T-helper 2 cell treated with Interferon-gamma antibody and Interleukin-4, amounts not matched to agents 5 μg/mL and 100 μg/mL, for 36 hours (primary cell): Measurements from ENCODE around the gene NLRP6.
"Not testable (repeated sequence)": the region's sequence is repeated elsewhere in the genome, so short reads cannot be mapped to it uniquely, and the experiment has no call there.

Experiments
- DNase-seq: peaks from one replicate; pipeline ENCODE4 v3.0.0; 2021; ENCODE audit warnings: low spot score
- H3K27ac Mint-ChIP-seq: one replicate; pipeline ENCODE4 v1.8.0; 2021; ENCODE audit warnings: mild to moderate bottlenecking, mixed read lengths
- H3K27me3 Mint-ChIP-seq: one replicate; pipeline ENCODE4 v1.8.0; 2021; ENCODE audit warnings: low read depth, mixed read lengths
- H3K36me3 Mint-ChIP-seq: one replicate; pipeline ENCODE4 v1.8.0; 2021; ENCODE audit warnings: low read depth, mixed read lengths
- H3K4me1 Mint-ChIP-seq: one replicate; pipeline ENCODE4 v1.8.0; 2021; ENCODE audit warnings: low read depth, mixed read lengths
- H3K4me3 Mint-ChIP-seq: one replicate; pipeline ENCODE4 v1.8.0; 2022; ENCODE audit warnings: mild to moderate bottlenecking, moderate library complexity, mixed read lengths
- H3K9me3 Mint-ChIP-seq: one replicate; pipeline ENCODE4 v1.8.0; 2021; ENCODE audit warnings: mixed read lengths

Gene NLRP6

GRCh38 chr11:278001-278951, at the start of gene NLRP6:
TSS of gene NLRP6 (plus strand) at chr11:278407. CDS start at chr11:278570, 163 bp downstream.
- H3K9me3 Mint-ChIP-seq, result peaks cover 11% of the 10 kb centered on the region
- DNase-seq, result no peak
- H3K36me3 Mint-ChIP-seq, result peaks cover 29% of the 10 kb centered on the region
- H3K27me3 Mint-ChIP-seq, result peaks cover 64% of the 10 kb centered on the region
- H3K4me1 Mint-ChIP-seq, result peaks cover 39% of the 10 kb centered on the region
- peak within 1 kb of the TSS; percentile 80 for H3K4me3 Mint-ChIP-seq
- peak within 1 kb of the TSS; percentile 74 for H3K27ac Mint-ChIP-seq

DNA sequence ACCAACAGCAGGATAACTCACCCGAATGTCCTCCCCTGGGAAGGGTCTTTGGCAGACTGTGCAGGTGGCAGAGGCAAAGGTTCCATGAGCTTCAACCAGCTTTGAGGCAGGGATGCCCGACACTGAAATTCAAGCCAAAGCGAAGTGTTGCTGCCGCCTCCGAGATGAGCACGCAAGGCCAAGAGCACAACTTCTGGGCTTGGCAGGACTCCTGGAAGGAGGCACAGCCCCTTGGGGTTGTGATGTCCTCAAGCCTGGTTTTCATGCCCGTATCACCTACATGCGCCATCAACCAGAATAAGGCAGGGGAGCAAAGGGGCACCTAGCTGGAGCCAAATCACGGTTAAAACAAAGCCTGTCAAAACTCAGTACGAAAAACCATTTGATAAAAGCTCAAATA, 47.8 kb upstream of the NLRP6 start:
- Mint-ChIP-seq H3K36me3 (peaks cover 5% of the 10 kb centered on the region), H3K9me3 (no peaks in the 10 kb centered on the region), H3K27ac (no peak overlapping the region), H3K27me3 (no peaks in the 10 kb centered on the region), H3K4me3 (no peak overlapping the region), H3K4me1 (peaks cover 11% of the 10 kb centered on the region)
- no peak for DNase-seq

DNA sequence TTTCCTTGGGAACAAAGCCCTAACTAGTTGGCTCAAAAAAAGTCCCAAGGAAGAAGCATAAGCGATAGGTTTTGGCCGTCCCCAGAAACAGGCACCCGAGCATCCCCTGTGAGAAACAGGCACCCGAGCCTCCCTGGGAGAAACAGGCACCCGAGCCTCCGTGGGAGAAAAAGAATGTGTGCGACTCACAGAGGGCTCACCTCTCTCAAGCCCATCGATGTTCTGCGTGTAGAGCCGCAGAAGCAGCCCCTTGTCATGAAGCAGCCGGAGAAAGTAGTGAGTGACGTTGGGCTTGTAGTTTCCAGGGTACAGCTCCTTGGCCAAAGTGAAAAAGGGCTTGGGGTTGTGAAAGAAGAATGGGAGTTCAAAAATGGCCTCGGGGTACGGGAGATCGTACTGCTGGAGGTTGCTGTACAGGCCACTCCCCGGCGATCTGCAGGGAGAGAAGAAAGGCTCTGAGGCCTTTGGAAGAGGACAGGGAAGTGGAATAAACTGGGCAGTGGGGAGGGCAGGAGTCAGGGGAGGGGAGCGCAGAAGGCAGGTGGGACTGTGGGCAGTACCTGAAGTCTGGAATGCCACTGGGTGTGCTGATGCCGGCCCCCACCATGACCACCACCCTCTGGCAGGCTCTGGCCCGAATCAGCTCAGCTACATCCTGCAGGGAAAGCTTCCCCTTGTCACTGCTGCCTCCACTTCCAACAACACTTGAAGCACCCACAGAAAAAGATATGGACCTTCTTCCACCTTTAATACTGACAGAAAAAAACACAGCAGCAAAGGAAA, 45.2 kb upstream of the NLRP6 start:
- H3K27me3 Mint-ChIP-seq, result no peaks in the 10 kb centered on the region
- no peak overlapping the region for H3K4me3 Mint-ChIP-seq
- H3K4me1 Mint-ChIP-seq, result peaks cover 13% of the 10 kb centered on the region
- no peak for DNase-seq
- H3K9me3 Mint-ChIP-seq, result no peaks in the 10 kb centered on the region
- H3K27ac Mint-ChIP-seq, result no peak overlapping the region
- peaks cover 3% of the 10 kb centered on the region for H3K36me3 Mint-ChIP-seq

DNA sequence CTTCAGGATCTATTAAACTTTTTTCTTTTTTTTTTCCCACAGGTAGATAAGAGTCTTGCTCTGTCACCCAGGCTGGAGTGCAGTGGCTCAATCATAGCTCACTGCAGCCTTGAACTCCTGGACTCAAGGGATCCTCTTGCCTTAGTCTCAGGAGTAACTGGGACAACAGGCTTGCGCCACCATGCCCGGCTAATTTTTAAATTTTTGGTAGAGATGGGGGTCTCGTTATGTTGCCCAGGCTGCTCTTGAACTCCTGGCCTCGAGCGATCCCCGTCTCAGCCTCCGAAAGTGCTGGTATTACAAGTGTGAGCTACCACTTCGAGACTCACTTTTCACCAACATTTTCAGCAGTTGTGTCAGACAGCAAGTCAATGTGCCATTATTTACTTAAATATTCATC, 43.0 kb upstream of the NLRP6 start:
- peak overlapping the region; percentile 85 for H3K27ac Mint-ChIP-seq
- H3K36me3 Mint-ChIP-seq, result peaks cover 6% of the 10 kb centered on the region
- peak overlapping the region; percentile 90 for H3K4me3 Mint-ChIP-seq
- peaks cover 28% of the 10 kb centered on the region for H3K4me1 Mint-ChIP-seq
- H3K27me3 Mint-ChIP-seq, result no peaks in the 10 kb centered on the region
- no peak for DNase-seq
- no peaks in the 10 kb centered on the region for H3K9me3 Mint-ChIP-seq

DNA sequence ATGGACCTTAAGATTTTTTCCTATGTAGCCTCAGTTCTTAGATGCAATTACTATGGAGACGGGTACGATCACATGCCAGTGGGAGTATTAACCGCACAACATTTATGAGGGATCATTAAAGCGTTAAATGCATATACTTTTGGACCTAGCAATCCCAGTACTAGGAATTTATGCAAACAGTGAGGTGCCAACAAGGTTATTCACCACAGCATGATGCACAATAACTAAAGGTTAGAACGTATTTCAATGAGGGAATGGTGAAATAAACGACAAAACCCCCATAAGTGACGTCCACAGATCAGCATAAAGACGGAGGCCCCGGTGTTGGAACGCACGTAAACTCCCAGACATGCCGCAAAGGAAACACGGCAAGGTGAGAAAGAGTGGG, 42.6 kb upstream of the NLRP6 start:
- Mint-ChIP-seq H3K36me3 (peaks cover 9% of the 10 kb centered on the region), H3K27me3 (no peaks in the 10 kb centered on the region), H3K4me3 (peak overlapping the region; percentile 90), H3K27ac (peak overlapping the region; percentile 85), H3K4me1 (peaks cover 31% of the 10 kb centered on the region), H3K9me3 (no peaks in the 10 kb centered on the region)
- DNase-seq, result no peak

DNA sequence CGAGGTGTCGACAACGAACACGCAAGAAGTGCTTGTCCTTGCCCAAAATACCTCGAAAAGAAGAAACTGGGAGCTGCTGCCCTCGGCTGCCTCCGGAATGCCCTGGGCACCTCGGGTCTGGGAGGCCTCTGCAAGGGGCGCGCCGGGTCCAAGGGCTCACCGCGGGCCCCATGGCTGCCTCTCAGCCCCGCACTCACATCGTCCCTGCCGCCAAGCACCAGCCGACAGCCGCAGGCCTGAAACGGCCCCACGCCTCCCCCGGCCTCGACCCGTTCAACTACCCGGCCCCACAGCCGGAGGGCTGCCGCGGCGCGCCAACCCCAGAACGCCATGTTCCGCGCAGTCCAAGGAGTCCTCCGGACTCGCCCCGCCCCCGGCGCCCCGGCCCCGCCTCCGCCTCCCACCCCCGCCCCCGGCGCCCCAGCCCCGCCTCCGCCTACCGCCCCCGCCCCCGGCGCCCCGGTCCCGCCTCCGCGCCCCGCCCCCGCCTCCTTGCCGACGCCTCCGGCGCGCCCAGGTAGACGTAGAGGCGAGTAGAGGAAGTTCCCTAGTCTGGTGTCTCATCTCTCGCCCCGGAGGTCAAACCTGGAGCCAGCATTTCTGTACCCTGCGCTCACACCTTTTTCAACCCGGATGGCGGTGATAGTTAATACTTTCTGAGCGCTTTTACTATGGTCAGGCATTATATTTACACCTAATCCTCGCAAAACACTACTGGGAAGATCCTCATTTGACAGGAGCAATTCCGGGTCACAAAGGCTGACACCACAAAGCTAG, 42.0 kb upstream of the NLRP6 start, which contains the start of gene SIRT3:
Gene SIRT3 (minus strand): TSS at position 346 of the 777 bp plus-strand sequence. CDS start 14 bp downstream, at position 332.
- Mint-ChIP-seq H3K27me3 (no peaks in the 10 kb centered on the region), H3K4me1 (peaks cover 32% of the 10 kb centered on the region), H3K36me3 (peaks cover 11% of the 10 kb centered on the region), H3K27ac (peak within 1 kb of the TSS; percentile 99), H3K9me3 (no peaks in the 10 kb centered on the region), H3K4me3 (peak within 1 kb of the TSS; percentile 98)
- peak; percentile 77 for DNase-seq

DNA sequence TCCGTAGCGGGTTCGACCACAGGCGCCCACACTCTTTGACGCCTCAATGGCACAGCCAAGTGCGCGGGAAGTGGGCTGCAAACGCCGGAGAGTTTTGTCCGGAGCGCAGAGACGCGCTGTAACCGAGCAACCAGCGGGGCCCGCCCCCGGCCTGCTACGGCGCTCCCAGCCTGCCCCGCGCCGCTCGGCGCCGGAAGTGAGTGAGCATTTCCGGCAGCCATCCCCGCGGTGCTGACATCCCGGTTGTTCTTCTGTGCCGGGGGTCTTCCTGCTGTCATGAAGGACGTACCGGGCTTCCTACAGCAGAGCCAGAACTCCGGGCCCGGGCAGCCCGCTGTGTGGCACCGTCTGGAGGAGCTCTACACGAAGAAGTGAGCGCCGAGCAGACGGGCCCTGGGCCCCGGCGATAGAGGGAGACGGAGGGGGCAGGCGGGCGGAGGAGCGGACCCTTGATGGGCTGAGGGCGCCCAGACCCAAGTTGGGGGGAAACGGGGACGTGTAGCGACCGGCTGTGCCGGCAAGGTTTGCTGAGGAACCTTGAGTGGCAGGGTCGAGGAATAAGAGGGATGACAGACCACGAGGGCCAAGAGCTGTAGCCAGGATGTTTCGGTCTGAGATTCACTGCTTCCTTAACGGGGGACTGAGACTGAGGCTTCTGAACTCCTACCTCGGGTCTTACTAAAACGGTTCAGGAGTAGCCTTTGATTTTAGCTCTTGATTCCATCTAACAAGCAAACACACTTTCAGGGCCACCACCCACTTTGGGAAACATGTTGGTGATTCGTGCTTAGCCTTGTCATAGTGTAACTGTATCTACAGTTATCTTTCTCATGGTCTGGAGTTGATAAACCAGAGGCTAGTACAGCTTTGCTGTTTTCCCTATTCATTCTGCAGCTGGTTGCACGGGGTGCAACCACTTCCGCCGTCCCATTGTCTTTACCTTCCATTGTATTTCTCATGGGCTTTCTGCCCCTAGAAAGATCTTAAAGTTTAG, 41.1 kb upstream of the NLRP6 start, which contains the start of gene PSMD13:
Gene PSMD13 (plus strand): TSS at position 203 of the 994 bp plus-strand sequence. CDS start 74 bp downstream, at position 277.
- H3K4me1 Mint-ChIP-seq, result peaks cover 39% of the 10 kb centered on the region
- H3K4me3 Mint-ChIP-seq, result peak within 1 kb of the TSS; percentile 98

GRCh38 chr11:238346-238745, 39.9 kb upstream of the NLRP6 start:
- Mint-ChIP-seq H3K36me3 (peaks cover 28% of the 10 kb centered on the region), H3K4me1 (peaks cover 44% of the 10 kb centered on the region), H3K4me3 (peak overlapping the region; percentile 98)
- not testable (repeated sequence) for H3K9me3 Mint-ChIP-seq, H3K27ac Mint-ChIP-seq, H3K27me3 Mint-ChIP-seq, DNase-seq

More for the DNA sequence above, 41.1 kb upstream of the NLRP6 start, which contains the start of gene PSMD13:
- DNase-seq, result peak; percentile 92
- H3K27ac Mint-ChIP-seq, result peak within 1 kb of the TSS; percentile 99
- H3K9me3 Mint-ChIP-seq, result no peaks in the 10 kb centered on the region
- H3K36me3 Mint-ChIP-seq, result peaks cover 20% of the 10 kb centered on the region
- no peaks in the 10 kb centered on the region for H3K27me3 Mint-ChIP-seq

- Mint-ChIP-seq H3K4me3 (no peak overlapping the region), H3K4me1 (peaks cover 41% of the 10 kb centered on the region), H3K36me3 (peaks cover 42% of the 10 kb centered on the region), H3K27me3 (no peaks in the 10 kb centered on the region), H3K27ac (no peak overlapping the region), H3K9me3 (no peaks in the 10 kb centered on the region)
- no peak for DNase-seq
Observed at GRCh38 chr11:240315-240714, 37.9 kb upstream of the NLRP6 start.

DNA sequence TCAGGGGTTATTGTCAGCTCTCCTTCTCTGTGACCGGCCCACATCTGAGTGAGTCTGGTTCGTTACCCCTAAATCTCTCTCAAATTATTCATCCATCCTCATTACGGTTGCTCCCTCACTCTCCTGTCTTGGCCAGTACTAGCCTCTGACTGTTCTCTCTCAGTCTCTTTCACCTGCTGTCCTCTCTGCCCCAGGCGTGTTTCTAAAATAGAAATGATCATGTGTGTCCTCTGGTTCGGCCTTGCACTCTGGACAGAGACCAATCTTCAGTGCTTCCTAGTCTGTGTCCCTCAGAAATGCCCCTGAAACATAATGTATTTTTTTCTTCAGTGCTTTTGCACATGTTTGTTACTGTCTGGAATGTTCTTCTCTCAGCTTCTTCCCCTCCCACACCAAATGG, 36.6 kb upstream of the NLRP6 start:
- Mint-ChIP-seq H3K27me3 (no peaks in the 10 kb centered on the region), H3K4me3 (no peak overlapping the region), H3K4me1 (peaks cover 35% of the 10 kb centered on the region), H3K27ac (peak overlapping the region; percentile 15), H3K9me3 (no peaks in the 10 kb centered on the region), H3K36me3 (peaks cover 52% of the 10 kb centered on the region)
- DNase-seq, result no peak

DNA sequence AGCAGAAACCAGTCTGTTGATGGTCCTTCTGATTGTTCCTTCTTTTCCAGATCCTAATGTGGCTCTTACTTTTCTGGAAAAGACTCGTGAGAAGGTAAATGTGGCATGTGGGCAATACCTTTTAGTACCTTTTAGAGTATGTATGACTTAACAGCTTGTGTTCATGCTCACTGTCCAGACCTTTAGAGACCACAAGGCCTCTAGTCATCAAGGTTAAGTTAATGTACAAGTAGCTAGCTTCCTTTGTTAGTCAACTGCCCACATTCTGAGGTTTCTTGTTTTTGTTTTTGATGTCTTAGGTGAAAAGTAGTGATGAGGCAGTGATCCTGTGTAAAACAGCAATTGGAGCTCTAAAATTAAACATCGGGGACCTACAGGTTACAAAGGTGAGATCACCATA, 33.8 kb upstream of the NLRP6 start:
- Mint-ChIP-seq H3K4me1 (peaks cover 24% of the 10 kb centered on the region), H3K4me3 (no peak overlapping the region), H3K27ac (no peak overlapping the region), H3K9me3 (no peaks in the 10 kb centered on the region), H3K36me3 (peaks cover 76% of the 10 kb centered on the region), H3K27me3 (no peaks in the 10 kb centered on the region)
- DNase-seq, result no peak

- H3K4me1 Mint-ChIP-seq, result peaks cover 10% of the 10 kb centered on the region
- H3K36me3 Mint-ChIP-seq, result peaks cover 75% of the 10 kb centered on the region
- DNase-seq, result no peak
- H3K9me3 Mint-ChIP-seq, result no peaks in the 10 kb centered on the region
- no peaks in the 10 kb centered on the region for H3K27me3 Mint-ChIP-seq
- H3K27ac Mint-ChIP-seq, result peak overlapping the region; percentile 6
- no peak overlapping the region for H3K4me3 Mint-ChIP-seq
Observed at GRCh38 chr11:249062-249461, 29.1 kb upstream of the NLRP6 start.
